Measurements from ENCODE around the gene PHF13. TPM values are rescaled to one million over a fixed set of nuclear protein-coding genes. Genes with fewer than 3 reads are reported as not detected.

The PHF13 gene
- total RNA-seq, 1 donor from 2014 or later: 17.0 TPM

- no peak for DNase-seq
Observed at GRCh38 chr1:6666696-6667095, 53.2 kb downstream of the PHF13 start.

DNA sequence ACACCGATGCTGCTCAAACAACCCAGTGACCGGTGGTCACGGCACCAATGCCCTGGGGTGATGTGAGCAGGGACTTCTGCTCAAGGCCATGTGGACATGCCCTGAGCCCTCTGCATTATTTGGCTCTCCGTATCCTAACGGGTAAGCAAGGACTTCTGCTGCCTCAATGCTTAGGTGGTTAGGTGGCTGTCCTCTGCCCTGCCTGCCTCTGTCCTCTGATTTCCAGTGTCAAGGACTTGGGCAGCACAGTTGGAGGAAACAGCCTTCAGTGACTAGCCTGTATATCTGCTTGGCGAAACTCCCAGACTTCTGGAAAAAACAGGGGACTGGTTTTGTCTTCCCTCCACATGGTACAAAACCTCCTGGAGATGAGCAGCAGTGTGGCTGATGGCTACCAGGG is 53.6 kb downstream of the PHF13 start:
- DNase-seq: no peak

DNA sequence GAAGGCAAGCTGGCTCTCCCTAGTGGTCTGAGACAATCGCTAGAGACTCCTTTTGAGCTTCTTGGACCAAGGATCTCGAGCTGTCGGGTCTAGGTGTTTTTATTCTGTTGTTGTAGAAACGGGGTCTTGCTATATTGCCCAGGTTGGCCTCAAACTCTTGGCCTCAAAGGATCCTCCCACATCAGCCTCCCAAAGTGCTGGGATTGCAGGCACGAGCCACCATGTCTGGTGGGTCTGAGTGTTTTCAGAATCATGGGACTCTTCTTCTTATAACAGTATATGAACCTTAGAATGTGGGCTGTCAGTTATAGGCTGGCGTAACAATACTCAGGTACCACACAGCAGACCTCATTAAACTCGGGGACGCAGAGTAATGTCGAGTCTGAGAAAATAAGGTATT is 55.0 kb downstream of the PHF13 start:
- no peak for DNase-seq

DNA sequence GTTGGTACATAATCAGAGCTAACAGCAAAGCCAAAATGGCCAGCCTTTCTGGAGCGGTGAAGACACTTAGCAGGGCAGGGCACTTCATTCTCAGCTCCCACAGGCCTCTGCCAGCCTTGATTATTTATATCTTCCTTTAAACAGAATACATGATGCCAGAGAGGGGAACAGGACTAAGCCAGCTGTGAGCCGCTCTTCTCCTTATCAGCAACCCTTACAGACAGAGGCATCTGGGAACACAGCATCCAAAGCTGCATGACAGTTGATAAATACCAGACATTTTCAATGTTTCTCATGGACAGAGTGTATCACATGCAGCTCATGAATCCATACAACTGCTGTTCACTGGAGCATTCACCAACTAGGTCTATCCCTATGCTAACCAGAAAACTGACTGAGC is 59.0 kb downstream of the PHF13 start:
- DNase-seq: no peak

Other genes starting within 250 kb of the PHF13 start
- 27.0 TPM for gene ACOT7, start 220.0 kb upstream of the PHF13 start, total RNA-seq
- gene HES2, start 193.8 kb upstream of the PHF13 start, total RNA-seq: 0.16 TPM
- not detected for gene ESPN, start 189.0 kb upstream of the PHF13 start, total RNA-seq
- 9.5 TPM for gene TNFRSF25, start 147.6 kb upstream of the PHF13 start, total RNA-seq
- 25.6 TPM for gene PLEKHG5, start 122.1 kb upstream of the PHF13 start, total RNA-seq
- gene NOL9, start 59.2 kb upstream of the PHF13 start, total RNA-seq: 34.0 TPM
- gene TAS1R1, start 58.4 kb upstream of the PHF13 start, total RNA-seq: not detected
- 15.1 TPM for gene ZBTB48, start 33.7 kb upstream of the PHF13 start, total RNA-seq
- 8.7 TPM for gene KLHL21, start 10.9 kb upstream of the PHF13 start, total RNA-seq
- gene THAP3, start 11.1 kb downstream of the PHF13 start, total RNA-seq: 23.7 TPM
- gene DNAJC11, start 88.1 kb downstream of the PHF13 start, total RNA-seq: 32.8 TPM
- gene CAMTA1, start 171.7 kb downstream of the PHF13 start, total RNA-seq: 115 TPM